HEK293 (cell line): ENCODE results near the gene RPS21.

ENCODE experiments used
- ELK4 ChIP-seq: IDR thresholded peaks from 2 replicates; pipeline ENCODE4 v1.6.1; 2011; ENCODE audit warnings: mild to moderate bottlenecking, low read depth, low read length, borderline replicate concordance
- FEZF1 ChIP-seq: fragments of 450-650 bp; formaldehyde crosslinking; IDR thresholded peaks from 2 replicates; pipeline ENCODE4 v1.5.1; 2016; ENCODE audit warnings: missing biosample characterization, missing genetic modification characterization
- HOXD13 ChIP-seq: sonication (generic); formaldehyde crosslinking; IDR thresholded peaks from 2 replicates; pipeline ENCODE4 v1.8.0; 2022; ENCODE audit warnings: missing genetic modification reagents, borderline replicate concordance
- IKZF3 ChIP-seq: fragments of 450-650 bp; IDR thresholded peaks from 2 replicates; pipeline ENCODE4 v1.5.0; 2018; ENCODE audit warnings: missing biosample characterization, mild to moderate bottlenecking, missing genetic modification characterization, moderate library complexity
- PBX3 ChIP-seq: sonication (generic); formaldehyde crosslinking; IDR thresholded peaks from 2 replicates; pipeline ENCODE4 v1.8.1; 2022; ENCODE audit warnings: mild to moderate bottlenecking, moderate library complexity, missing genetic modification reagents
- REST ChIP-seq: fragments of 450-650 bp; formaldehyde crosslinking; IDR thresholded peaks from 2 replicates; pipeline ENCODE4 v1.5.1; 2016; ENCODE audit warnings: missing biosample characterization, missing genetic modification characterization
- SP7 ChIP-seq: fragments of 450-650 bp; formaldehyde crosslinking; IDR thresholded peaks from 2 replicates; pipeline ENCODE4 v1.5.1; 2016; ENCODE audit warnings: missing biosample characterization, missing genetic modification characterization
- YY1 ChIP-seq: fragments of 450-650 bp; formaldehyde crosslinking; IDR thresholded peaks from 2 replicates; pipeline ENCODE4 v1.5.1; 2018; ENCODE audit warnings: missing biosample characterization, missing genetic modification characterization
- ZFP3 ChIP-seq: fragments of 450-650 bp; formaldehyde crosslinking; IDR thresholded peaks from 2 replicates; pipeline ENCODE4 v1.5.1; 2016; ENCODE audit warnings: low read depth, missing biosample characterization, missing genetic modification characterization
- ZNF114 ChIP-seq: fragments of 450-650 bp; formaldehyde crosslinking; IDR thresholded peaks from 2 replicates; pipeline ENCODE4 v1.5.0; 2017; ENCODE audit warnings: missing biosample characterization, missing genetic modification characterization
- ZNF121 ChIP-seq: fragments of 450-650 bp; formaldehyde crosslinking; IDR thresholded peaks from 2 replicates; pipeline ENCODE4 v1.5.1; 2016; ENCODE audit warnings: missing biosample characterization, missing genetic modification characterization
- ZNF174 ChIP-seq: fragments of 450-650 bp; formaldehyde crosslinking; IDR thresholded peaks from 2 replicates; pipeline ENCODE4 v1.5.0; 2017; ENCODE audit warnings: missing biosample characterization, mild to moderate bottlenecking, missing genetic modification characterization
- ZNF18 ChIP-seq: fragments of 450-650 bp; formaldehyde crosslinking; IDR thresholded peaks from 2 replicates; pipeline ENCODE4 v1.5.1; 2016; ENCODE audit warnings: missing biosample characterization, missing genetic modification characterization
- ZNF223 ChIP-seq: fragments of 450-650 bp; formaldehyde crosslinking; IDR thresholded peaks from 2 replicates; pipeline ENCODE4 v1.5.1; 2016; ENCODE audit warnings: missing biosample characterization, missing genetic modification characterization
- ZNF26 ChIP-seq: fragments of 450-650 bp; formaldehyde crosslinking; IDR thresholded peaks from 2 replicates; pipeline ENCODE4 v1.5.1; 2016; ENCODE audit warnings: missing biosample characterization, missing genetic modification characterization
- ZNF324 ChIP-seq: fragments of 450-650 bp; formaldehyde crosslinking; IDR thresholded peaks from 2 replicates; pipeline ENCODE4 v1.5.1; 2016; ENCODE audit warnings: missing biosample characterization, missing genetic modification characterization
- ZNF449 ChIP-seq: fragments of 450-650 bp; formaldehyde crosslinking; IDR thresholded peaks from 2 replicates; pipeline ENCODE4 v1.5.1; 2017; ENCODE audit warnings: missing biosample characterization, mild to moderate bottlenecking, missing genetic modification characterization, moderate library complexity
- ZNF518A ChIP-seq: fragments of 450-650 bp; formaldehyde crosslinking; conservative IDR thresholded peaks from 2 replicates; pipeline ENCODE4 v1.5.1; 2016; ENCODE audit warnings: low read depth, missing biosample characterization, missing genetic modification characterization
- ZNF585B ChIP-seq: fragments of 450-650 bp; formaldehyde crosslinking; IDR thresholded peaks from 2 replicates; pipeline ENCODE4 v1.5.1; 2016; ENCODE audit warnings: missing biosample characterization, missing genetic modification characterization
- ZNF777 ChIP-seq: fragments of 450-650 bp; formaldehyde crosslinking; IDR thresholded peaks from 2 replicates; pipeline ENCODE4 v1.5.1; 2017; ENCODE audit warnings: missing biosample characterization, missing genetic modification characterization, borderline replicate concordance

The RPS21 gene

GRCh38 chr20:62407221-62407992 is 20.5 kb downstream of the RPS21 start, which contains the start of gene CABLES2 (continued):
- TF ChIP-seq ZNF26 (tag by site-specific recombination) (no peak), ZNF114 (tag by site-specific recombination) (no peak), IKZF3 (tag by site-specific recombination) (peak; percentile 21; the same call in 1 of the 2 replicates), ELK4 (no peak), HOXD13 (no peak), REST (tag by site-specific recombination) (no peak), ZNF18 (tag by site-specific recombination) (0 out of 2 replicates have a peak, but pooled peaks have one; percentile 21), YY1 (tag by site-specific recombination) (peak; percentile 78), ZNF174 (tag by site-specific recombination) (no peak), ZNF518A (tag by site-specific recombination) (no peak), ZNF585B (tag by site-specific recombination) (no peak), ZFP3 (tag by site-specific recombination) (no peak), ZNF449 (tag by site-specific recombination) (peak; percentile 61; the same call in 1 of the 2 replicates), ZNF223 (tag by site-specific recombination) (no peak), FEZF1 (tag by site-specific recombination) (no peak), ZNF777 (tag by site-specific recombination) (no peak), SP7 (peak; percentile 91), ZNF324 (tag by site-specific recombination) (peak; percentile 89), PBX3 (0 out of 2 replicates have a peak, but pooled peaks have one; percentile 71), ZNF121 (tag by site-specific recombination) (peak; percentile 72; the same call in 1 of the 2 replicates)
